ENCODE measurements around the gene SMC5. TPM values are rescaled to one million over a fixed set of nuclear protein-coding genes. Genes with fewer than 3 reads are reported as not detected.

The SMC5 gene
- total RNA-seq, 2 donors from 2014 or later, result 22.6 to 46.1 TPM

DNA sequence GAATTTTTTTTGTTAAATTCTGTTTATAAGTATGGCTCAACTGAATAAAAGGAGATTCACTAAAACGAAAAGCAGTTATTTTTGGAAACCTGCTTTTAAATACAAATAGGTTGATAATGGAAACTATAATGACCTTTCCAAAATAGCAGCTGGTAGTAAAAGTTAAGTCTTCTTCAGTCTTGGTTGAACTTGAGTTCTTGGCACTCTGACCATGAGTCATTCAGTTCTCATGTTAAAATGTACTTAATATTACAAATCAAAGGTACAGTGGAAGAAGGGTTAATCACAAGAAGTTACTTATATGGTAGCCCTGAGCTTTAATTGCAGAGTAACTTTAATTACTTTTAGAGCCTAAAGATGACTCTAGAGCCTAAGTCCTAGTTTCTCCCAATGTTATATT, 93.6 kb downstream of the SMC5 start:
- ATAC-seq (ENCODE audit: insufficient number of reproducible peaks, low FRiP score, low read depth) (no peak), DNase-seq (ENCODE audit: low spot score) (no peak)
- Histone ChIP-seq H3K27ac (no peak overlapping the region), H3K27me3 (replicated peaks; ENCODE audit: insufficient read depth) (no peaks in the 10 kb centered on the region), H3K4me1 (ENCODE audit: control insufficient read depth in 1 of 2, low read depth in 2 of 2) (no peaks in the 10 kb centered on the region), H3K4me3 (no peak overlapping the region), H3K9me3 (no peaks in the 10 kb centered on the region), H3K36me3 (peaks cover 15% of the 10 kb centered on the region)
- TF ChIP-seq, protein P1, sequence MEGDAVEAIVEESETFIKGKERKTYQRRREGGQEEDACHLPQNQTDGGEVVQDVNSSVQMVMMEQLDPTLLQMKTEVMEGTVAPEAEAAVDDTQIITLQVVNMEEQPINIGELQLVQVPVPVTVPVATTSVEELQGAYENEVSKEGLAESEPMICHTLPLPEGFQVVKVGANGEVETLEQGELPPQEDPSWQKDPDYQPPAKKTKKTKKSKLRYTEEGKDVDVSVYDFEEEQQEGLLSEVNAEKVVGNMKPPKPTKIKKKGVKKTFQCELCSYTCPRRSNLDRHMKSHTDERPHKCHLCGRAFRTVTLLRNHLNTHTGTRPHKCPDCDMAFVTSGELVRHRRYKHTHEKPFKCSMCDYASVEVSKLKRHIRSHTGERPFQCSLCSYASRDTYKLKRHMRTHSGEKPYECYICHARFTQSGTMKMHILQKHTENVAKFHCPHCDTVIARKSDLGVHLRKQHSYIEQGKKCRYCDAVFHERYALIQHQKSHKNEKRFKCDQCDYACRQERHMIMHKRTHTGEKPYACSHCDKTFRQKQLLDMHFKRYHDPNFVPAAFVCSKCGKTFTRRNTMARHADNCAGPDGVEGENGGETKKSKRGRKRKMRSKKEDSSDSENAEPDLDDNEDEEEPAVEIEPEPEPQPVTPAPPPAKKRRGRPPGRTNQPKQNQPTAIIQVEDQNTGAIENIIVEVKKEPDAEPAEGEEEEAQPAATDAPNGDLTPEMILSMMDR (IDR thresholded peaks at IDR 0.05), result no peak

DNA sequence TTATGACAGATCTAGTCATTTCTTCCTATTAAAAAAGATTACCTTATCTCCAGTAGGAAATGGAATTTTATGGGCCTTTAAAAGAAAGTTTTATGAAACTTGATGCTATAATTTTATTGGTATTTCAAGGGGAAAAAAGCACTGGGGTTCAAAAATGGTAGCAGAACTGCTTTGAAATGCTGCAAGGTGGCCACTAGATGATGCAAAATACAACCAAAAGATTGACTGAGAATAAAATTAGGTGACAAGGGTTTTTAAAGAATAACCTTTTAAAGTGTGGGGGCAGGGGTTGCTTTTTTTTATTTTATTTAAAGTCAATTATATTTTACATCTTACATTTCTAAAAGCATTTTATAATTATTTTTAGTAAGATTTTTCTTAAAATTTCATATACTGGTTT, 94.0 kb downstream of the SMC5 start:
- DNase-seq (ENCODE audit: low spot score), result no peak
- TF ChIP-seq, protein P1 (IDR thresholded peaks at IDR 0.05), result peak; percentile 62
- no peak for ATAC-seq (ENCODE audit: insufficient number of reproducible peaks, low FRiP score, low read depth)
- no peaks in the 10 kb centered on the region for H3K9me3 ChIP-seq
- no peaks in the 10 kb centered on the region for H3K4me1 ChIP-seq (ENCODE audit: control insufficient read depth in 1 of 2, low read depth in 2 of 2)
- no peaks in the 10 kb centered on the region for H3K27me3 ChIP-seq (replicated peaks; ENCODE audit: insufficient read depth)
- H3K27ac ChIP-seq, result no peak overlapping the region
- no peak overlapping the region for H3K4me3 ChIP-seq
- H3K36me3 ChIP-seq, result peaks cover 15% of the 10 kb centered on the region

DNA sequence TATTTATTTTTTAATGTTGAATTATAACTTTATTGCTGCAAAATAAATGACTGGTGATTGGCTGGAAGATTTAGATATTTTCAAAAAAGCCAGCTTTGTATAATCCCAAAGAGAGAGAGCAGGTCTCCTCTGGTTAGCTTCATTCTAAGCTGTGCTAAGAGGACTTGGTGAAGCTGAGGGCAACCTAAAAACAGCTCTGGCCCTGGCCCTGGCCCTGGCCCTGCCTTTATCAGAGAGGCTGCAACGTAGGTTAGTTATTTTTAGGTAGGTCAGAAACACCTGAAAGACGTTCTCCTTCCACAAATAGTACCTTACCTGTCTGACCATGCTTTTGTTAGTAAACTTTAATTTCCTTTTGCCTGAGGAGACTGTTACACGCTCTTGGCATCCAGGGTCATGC, 97.0 kb downstream of the SMC5 start:
- Histone ChIP-seq H3K36me3 (peaks cover 6% of the 10 kb centered on the region), H3K27ac (no peak overlapping the region), H3K27me3 (replicated peaks; ENCODE audit: insufficient read depth) (no peaks in the 10 kb centered on the region), H3K4me1 (ENCODE audit: control insufficient read depth in 1 of 2, low read depth in 2 of 2) (no peaks in the 10 kb centered on the region), H3K9me3 (no peaks in the 10 kb centered on the region), H3K4me3 (no peak overlapping the region)
- DNase-seq (ENCODE audit: low spot score) (no peak), ATAC-seq (ENCODE audit: insufficient number of reproducible peaks, low FRiP score, low read depth) (no peak)
- TF ChIP-seq, protein P1 (IDR thresholded peaks at IDR 0.05), result no peak

DNA sequence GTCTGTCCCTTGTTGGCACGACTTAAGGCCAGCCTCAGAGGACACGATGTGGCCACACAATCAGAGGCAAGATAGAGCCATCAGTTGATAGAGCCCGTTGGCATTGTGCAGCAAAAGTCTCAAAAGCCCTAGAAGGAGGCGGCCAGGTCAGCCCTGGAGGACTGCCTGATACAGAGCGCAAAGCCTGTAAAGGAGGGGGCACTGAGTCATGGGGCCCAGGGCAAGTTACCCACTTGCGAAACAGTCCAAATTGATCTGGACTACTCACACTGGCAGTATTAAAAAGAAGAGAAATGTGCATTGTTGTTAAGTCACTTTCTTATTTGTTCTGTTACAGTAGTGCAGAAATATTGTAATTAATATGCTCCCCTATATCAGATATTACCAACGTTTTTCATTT, 104.2 kb downstream of the SMC5 start:
- H3K27ac ChIP-seq, result no peak overlapping the region
- no peak for DNase-seq (ENCODE audit: low spot score)
- no peaks in the 10 kb centered on the region for H3K27me3 ChIP-seq (replicated peaks; ENCODE audit: insufficient read depth)
- TF ChIP-seq, protein P1 (IDR thresholded peaks at IDR 0.05), result no peak
- no peak for ATAC-seq (ENCODE audit: insufficient number of reproducible peaks, low FRiP score, low read depth)
- no peaks in the 10 kb centered on the region for H3K36me3 ChIP-seq
- no peak overlapping the region for H3K4me3 ChIP-seq
- no peaks in the 10 kb centered on the region for H3K4me1 ChIP-seq (ENCODE audit: control insufficient read depth in 1 of 2, low read depth in 2 of 2)
- no peaks in the 10 kb centered on the region for H3K9me3 ChIP-seq

DNA sequence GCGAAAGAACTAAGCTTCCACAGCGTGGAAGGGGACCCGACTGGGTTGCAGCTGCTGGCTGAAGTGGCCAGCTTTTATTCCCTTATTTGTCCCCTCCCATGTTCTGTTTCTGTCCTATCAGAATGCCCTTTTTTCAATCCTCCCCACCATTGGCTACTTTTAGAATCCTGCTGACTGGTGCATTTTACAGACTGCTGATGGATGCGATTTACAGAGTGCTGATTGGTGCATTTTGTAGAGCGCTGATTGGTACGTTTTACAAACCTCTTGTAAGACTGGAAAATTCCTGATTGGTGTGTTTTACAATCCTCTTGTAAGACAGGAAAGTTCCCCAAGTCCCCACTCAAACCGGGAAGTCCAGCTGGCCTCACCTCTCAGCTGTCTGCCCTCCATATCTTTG, 105.0 kb downstream of the SMC5 start:
- no peak for DNase-seq (ENCODE audit: low spot score)
- no peak for ATAC-seq (ENCODE audit: insufficient number of reproducible peaks, low FRiP score, low read depth)
- Histone ChIP-seq H3K36me3 (no peaks in the 10 kb centered on the region), H3K27ac (no peak overlapping the region), H3K27me3 (replicated peaks; ENCODE audit: insufficient read depth) (no peaks in the 10 kb centered on the region), H3K9me3 (no peaks in the 10 kb centered on the region), H3K4me3 (no peak overlapping the region), H3K4me1 (ENCODE audit: control insufficient read depth in 1 of 2, low read depth in 2 of 2) (no peaks in the 10 kb centered on the region)
- TF ChIP-seq, protein P1 (IDR thresholded peaks at IDR 0.05), result no peak

Data from thoracic aorta (tissue), 2 donors.